ENCODE measurements around the gene SMIM5. TPM values are rescaled to one million over a fixed set of nuclear protein-coding genes. Genes with fewer than 3 reads are reported as not detected.

The SMIM5 gene
- total RNA-seq, 1 donor from 2014 or later = not detected

GRCh38 chr17:75627094-75627493, 6.1 kb upstream of the SMIM5 start:
- no peak for TF ChIP-seq CTCF (IDR thresholded peaks at IDR 0.05)
- no peaks in the 10 kb centered on the region for H3K36me3 Mint-ChIP-seq (ENCODE audit: low read depth)
- H3K27ac Mint-ChIP-seq (ENCODE audit: unreplicated experiment) = no peak overlapping the region
- no peak overlapping the region for H3K4me3 Mint-ChIP-seq (ENCODE audit: unreplicated experiment)
- H3K27me3 Mint-ChIP-seq (ENCODE audit: low read depth) = no peaks in the 10 kb centered on the region
- no peaks in the 10 kb centered on the region for H3K9me3 Mint-ChIP-seq (ENCODE audit: low read depth)
- DNase-seq (ENCODE audit: low spot score) = no peak
- peaks cover 2% of the 10 kb centered on the region for H3K4me1 Mint-ChIP-seq (ENCODE audit: low read depth)

DNA sequence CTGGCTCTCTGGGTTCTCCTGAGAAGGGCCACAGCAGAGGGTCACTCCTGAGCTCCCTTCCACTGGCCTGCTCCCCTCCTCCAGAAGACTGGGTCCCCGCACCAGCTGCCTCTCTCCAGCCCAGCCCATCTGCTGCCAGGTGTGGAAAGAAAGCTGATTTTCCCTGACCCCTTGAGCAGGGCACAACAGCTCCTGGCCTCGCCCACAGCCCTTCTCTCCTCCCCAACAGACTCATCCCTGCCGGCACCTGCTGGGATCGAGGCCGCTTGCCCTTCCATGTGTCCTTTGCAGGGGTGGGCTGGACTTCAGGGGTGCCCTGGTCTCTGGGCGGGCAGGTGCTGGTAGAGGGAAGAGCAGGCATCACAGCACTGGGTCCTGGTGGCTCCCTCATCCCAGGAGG, 4.8 kb upstream of the SMIM5 start:
- H3K9me3 Mint-ChIP-seq (ENCODE audit: low read depth) = no peaks in the 10 kb centered on the region
- H3K27ac Mint-ChIP-seq (ENCODE audit: unreplicated experiment) = no peak overlapping the region
- TF ChIP-seq CTCF (IDR thresholded peaks at IDR 0.05) = no peak

DNA sequence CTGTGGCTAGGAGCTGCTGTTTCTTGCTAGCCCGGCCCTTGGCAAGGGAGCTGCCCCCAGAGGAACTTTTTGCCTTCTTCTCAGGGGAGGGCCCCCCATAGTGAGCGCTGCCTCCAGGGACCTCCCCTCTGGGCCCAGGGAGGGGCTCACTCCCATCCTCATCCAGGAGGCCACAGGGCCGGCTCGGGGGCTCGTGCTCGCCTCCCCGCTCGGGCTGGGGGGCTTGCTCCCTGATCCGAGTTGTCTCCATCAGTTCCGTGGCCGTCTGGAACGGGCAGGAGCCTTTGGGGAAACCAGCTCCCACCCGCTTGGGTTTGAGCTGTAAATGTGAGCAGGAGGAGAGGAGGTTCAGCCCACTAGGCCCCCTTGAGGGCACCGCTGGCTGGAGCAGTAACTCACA, 4.1 kb upstream of the SMIM5 start:
- no peaks in the 10 kb centered on the region for H3K36me3 Mint-ChIP-seq (ENCODE audit: low read depth)
- TF ChIP-seq CTCF (IDR thresholded peaks at IDR 0.05) = no peak
- no peaks in the 10 kb centered on the region for H3K27me3 Mint-ChIP-seq (ENCODE audit: low read depth)
- H3K4me1 Mint-ChIP-seq (ENCODE audit: low read depth) = peaks cover 15% of the 10 kb centered on the region
- no peaks in the 10 kb centered on the region for H3K9me3 Mint-ChIP-seq (ENCODE audit: low read depth)
- no peak overlapping the region for H3K4me3 Mint-ChIP-seq (ENCODE audit: unreplicated experiment)
- DNase-seq (ENCODE audit: low spot score) = no peak
- H3K27ac Mint-ChIP-seq (ENCODE audit: unreplicated experiment) = no peak overlapping the region

More for the DNA sequence above, 4.8 kb upstream of the SMIM5 start:
- Mint-ChIP-seq H3K27me3 (ENCODE audit: low read depth) (no peaks in the 10 kb centered on the region), H3K4me3 (ENCODE audit: unreplicated experiment) (no peak overlapping the region), H3K36me3 (ENCODE audit: low read depth) (no peaks in the 10 kb centered on the region), H3K4me1 (ENCODE audit: low read depth) (peaks cover 10% of the 10 kb centered on the region)
- DNase-seq (ENCODE audit: low spot score) = no peak

- Mint-ChIP-seq H3K9me3 (ENCODE audit: low read depth) (no peaks in the 10 kb centered on the region), H3K27me3 (ENCODE audit: low read depth) (no peaks in the 10 kb centered on the region), H3K27ac (ENCODE audit: unreplicated experiment) (no peak overlapping the region), H3K4me3 (ENCODE audit: unreplicated experiment) (no peak overlapping the region), H3K4me1 (ENCODE audit: low read depth) (peaks cover 18% of the 10 kb centered on the region), H3K36me3 (ENCODE audit: low read depth) (no peaks in the 10 kb centered on the region)
- DNase-seq (ENCODE audit: low spot score) = no peak
- no peak for TF ChIP-seq CTCF (IDR thresholded peaks at IDR 0.05)
These were observed 2.9 kb upstream of the SMIM5 start for GRCh38 chr17:75630071-75630917.

GRCh38 chr17:75631353-75631752, 1.9 kb upstream of the SMIM5 start:
- DNase-seq (ENCODE audit: low spot score) = no peak
- no peak for TF ChIP-seq CTCF (IDR thresholded peaks at IDR 0.05)
- Mint-ChIP-seq H3K4me1 (ENCODE audit: low read depth) (peaks cover 18% of the 10 kb centered on the region), H3K27ac (ENCODE audit: unreplicated experiment) (no peak overlapping the region), H3K9me3 (ENCODE audit: low read depth) (no peaks in the 10 kb centered on the region), H3K4me3 (ENCODE audit: unreplicated experiment) (no peak overlapping the region), H3K27me3 (ENCODE audit: low read depth) (no peaks in the 10 kb centered on the region), H3K36me3 (ENCODE audit: low read depth) (no peaks in the 10 kb centered on the region)
